HFFc6 (cell line): ENCODE results near the gene CEP41. TPM values are rescaled to one million over a fixed set of nuclear protein-coding genes. Genes with fewer than 3 reads are reported as not detected.

Source experiments
- DNase-seq: peaks from one replicate; pipeline ENCODE4 v3.0.0-alpha.2; 2018
- H3K27ac Mint-ChIP-seq: 2 replicates; pipeline ENCODE4 v1.8.0; 2020; ENCODE audit warnings: mild to moderate bottlenecking, mixed read lengths
- H3K27me3 Mint-ChIP-seq: 2 replicates; pipeline ENCODE4 v1.8.0; 2021; ENCODE audit warnings: mild to moderate bottlenecking, moderate library complexity, mixed read lengths; ENCODE audit not compliant: insufficient read depth
- H3K36me3 Mint-ChIP-seq: 2 replicates; pipeline ENCODE4 v1.8.0; 2021; ENCODE audit warnings: low read depth, mixed read lengths
- H3K4me1 Mint-ChIP-seq: 2 replicates; pipeline ENCODE4 v1.8.0; 2020; ENCODE audit warnings: low read depth, mixed read lengths
- H3K4me3 Mint-ChIP-seq: 2 replicates; pipeline ENCODE4 v1.8.0; 2020; ENCODE audit warnings: mild to moderate bottlenecking, moderate library complexity, mixed read lengths
- H3K9me3 Mint-ChIP-seq: 2 replicates; pipeline ENCODE4 v1.8.0; 2020; ENCODE audit warnings: mild to moderate bottlenecking, mixed read lengths
- total RNA-seq, 6 experiments: library from RNA; stranded (reverse); fragmentation: NEBNext Ultra II Directional; extraction: Animal tissue kit (Norgen Biotek cat#: 25700); gene quantifications; 2 replicates in 1 of 6; 3 replicates in 5 of 6; pipeline ENCODE4 v1.2.3, GENCODE V29; 2021
- TF ChIP-seq, protein P1 (sequence below): fragments of 200-600 bp; sonication (generic); IDR thresholded peaks from 2 replicates; pipeline ENCODE4 v1.5.0; 2021; ENCODE audit warnings: antibody characterized with exemption, mild to moderate bottlenecking

CEP41 gene
- total RNA-seq, 6 experiments from 2014 or later = 14.5 to 20.9 (median 17.8) TPM

DNA sequence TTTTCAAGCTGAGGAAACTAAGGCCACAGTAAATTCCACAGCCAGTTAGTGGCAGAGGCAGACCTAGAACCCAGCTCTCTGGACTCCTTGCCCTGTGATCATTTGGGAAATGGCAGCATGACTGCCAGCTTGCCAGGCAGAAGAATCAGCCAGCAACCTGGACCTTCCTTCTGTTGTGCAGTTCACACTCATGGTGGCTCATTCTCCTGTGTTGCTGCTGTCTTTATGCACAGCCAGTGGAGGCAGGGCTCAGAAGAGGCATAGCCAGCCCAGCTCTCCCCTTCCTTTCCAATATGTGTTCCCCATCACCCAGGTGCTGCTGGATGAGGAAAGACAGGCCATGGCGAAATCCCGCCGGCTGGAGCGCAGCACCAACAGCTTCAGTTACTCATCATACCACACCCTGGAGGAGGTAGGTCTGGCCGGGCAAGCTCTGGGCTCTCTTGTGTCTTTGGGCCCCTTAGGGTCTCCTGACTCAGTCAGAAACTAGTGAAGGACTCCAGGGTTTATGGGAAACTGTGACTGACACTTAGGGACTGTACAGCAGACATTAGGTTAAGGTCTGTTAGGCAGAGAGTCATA, 81.4 kb downstream of the CEP41 start:
- Mint-ChIP-seq H3K36me3 (peaks cover 23% of the 10 kb centered on the region), H3K27ac (no peak overlapping the region), H3K4me1 (peaks cover 56% of the 10 kb centered on the region), H3K4me3 (no peak overlapping the region), H3K27me3 (peaks cover 15% of the 10 kb centered on the region), H3K9me3 (peaks cover 30% of the 10 kb centered on the region)
- DNase-seq = no peak
- TF ChIP-seq, protein P1, sequence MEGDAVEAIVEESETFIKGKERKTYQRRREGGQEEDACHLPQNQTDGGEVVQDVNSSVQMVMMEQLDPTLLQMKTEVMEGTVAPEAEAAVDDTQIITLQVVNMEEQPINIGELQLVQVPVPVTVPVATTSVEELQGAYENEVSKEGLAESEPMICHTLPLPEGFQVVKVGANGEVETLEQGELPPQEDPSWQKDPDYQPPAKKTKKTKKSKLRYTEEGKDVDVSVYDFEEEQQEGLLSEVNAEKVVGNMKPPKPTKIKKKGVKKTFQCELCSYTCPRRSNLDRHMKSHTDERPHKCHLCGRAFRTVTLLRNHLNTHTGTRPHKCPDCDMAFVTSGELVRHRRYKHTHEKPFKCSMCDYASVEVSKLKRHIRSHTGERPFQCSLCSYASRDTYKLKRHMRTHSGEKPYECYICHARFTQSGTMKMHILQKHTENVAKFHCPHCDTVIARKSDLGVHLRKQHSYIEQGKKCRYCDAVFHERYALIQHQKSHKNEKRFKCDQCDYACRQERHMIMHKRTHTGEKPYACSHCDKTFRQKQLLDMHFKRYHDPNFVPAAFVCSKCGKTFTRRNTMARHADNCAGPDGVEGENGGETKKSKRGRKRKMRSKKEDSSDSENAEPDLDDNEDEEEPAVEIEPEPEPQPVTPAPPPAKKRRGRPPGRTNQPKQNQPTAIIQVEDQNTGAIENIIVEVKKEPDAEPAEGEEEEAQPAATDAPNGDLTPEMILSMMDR = no peak

DNA sequence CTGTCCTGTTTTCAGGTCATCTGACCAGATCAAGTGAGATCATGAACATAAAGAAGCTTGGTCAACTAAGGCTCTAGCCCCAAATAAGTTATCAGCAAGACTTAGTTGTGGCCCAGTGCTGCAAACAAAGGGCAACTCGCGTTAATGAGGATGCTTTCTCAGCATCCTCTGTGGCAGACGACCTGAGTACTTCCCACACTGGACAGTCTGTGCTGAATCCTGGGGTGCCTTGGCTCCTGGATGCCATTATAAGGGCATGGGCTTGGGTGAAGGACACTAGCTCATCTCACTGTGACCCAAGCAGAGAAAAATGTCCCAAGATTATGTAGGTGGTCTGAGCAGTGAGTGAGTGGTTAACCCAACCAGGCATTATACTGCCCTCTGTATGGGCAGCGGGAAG, 82.3 kb downstream of the CEP41 start:
- DNase-seq = no peak
- peaks cover 56% of the 10 kb centered on the region for H3K4me1 Mint-ChIP-seq

DNA sequence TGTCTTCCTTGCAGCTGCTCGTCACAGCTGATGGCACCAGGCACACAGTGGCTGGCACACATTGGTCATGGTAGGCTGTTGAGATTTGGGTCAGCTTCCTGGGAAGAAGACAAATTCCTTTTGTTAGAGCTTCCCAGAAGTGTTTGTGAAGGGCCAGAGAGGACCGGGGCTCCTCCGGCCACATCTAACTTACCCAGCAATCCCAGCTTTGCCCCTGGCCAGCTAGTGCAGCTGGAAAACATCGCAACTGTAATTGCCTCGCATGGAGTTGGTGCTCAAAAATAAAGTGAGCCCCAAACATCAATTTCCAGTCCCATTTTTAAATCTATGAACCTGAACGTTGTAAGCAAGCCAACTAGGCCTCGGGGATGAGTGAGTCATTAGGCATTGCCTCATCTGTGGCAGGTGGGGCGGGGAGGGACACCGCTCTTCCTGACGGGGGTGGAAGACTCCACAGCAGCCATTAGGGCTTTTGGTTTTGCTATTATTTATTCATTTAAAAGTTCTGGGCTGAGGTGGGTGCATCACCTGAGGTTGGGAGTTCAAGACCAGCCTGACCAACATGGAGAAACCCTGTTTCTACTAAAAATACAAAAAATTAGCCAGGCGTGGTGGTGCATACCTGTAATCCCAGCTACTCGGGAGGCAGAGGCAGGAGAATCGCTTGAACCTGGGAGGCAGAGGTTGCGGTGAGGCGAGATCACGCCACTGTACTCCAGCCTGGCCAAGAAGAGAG, 83.8 kb downstream of the CEP41 start:
- H3K36me3 Mint-ChIP-seq = peaks cover 23% of the 10 kb centered on the region

More for the DNA sequence above, 82.3 kb downstream of the CEP41 start:
- no peak overlapping the region for H3K27ac Mint-ChIP-seq
- peaks cover 15% of the 10 kb centered on the region for H3K27me3 Mint-ChIP-seq
- peaks cover 23% of the 10 kb centered on the region for H3K36me3 Mint-ChIP-seq
- peaks cover 30% of the 10 kb centered on the region for H3K9me3 Mint-ChIP-seq
- H3K4me3 Mint-ChIP-seq = no peak overlapping the region
- TF ChIP-seq, protein P1 = no peak

DNA sequence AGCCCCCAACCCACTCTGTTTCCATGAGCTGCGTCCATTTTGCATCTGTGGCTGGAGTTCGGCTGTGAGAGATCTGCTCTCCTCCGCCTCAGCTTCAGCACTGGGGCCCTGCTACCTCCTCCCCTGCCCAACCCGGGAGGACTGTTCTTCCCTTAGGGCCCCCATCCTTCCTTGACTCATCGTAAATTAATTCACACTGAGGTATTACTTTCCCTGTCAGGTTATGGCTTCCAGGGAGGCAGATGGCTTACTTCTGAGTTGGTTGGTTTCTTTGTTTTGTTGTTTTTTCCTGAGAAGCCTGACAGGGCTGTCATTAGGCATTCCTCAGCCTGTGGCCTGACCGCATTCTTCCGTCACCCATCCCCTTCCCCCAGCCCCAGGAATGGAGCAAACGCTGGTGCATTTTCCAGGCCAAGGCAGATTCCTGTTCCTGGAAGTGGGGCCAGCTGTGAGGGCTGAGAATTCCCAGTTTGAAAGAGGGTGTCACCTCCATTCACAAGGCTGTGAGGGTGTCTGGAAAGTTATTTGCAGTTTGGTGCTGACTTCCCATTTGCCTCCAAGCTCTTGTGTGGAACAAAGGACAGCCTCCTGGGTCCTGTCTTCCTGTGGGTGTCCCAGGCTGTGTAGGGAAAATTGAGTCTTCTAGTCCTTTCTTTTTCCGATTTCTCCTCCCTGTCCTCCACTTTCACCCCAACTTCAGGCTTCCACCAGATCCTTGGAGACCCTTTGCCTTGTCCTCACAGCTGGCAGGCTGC, 84.5 kb downstream of the CEP41 start:
- H3K27me3 Mint-ChIP-seq = peaks cover 18% of the 10 kb centered on the region
- peaks cover 68% of the 10 kb centered on the region for H3K4me1 Mint-ChIP-seq
- DNase-seq = peak; percentile 97
- peak overlapping the region; percentile 82 for H3K4me3 Mint-ChIP-seq
- peaks cover 21% of the 10 kb centered on the region for H3K36me3 Mint-ChIP-seq
- TF ChIP-seq, protein P1 = no peak
- peaks cover 28% of the 10 kb centered on the region for H3K9me3 Mint-ChIP-seq
- H3K27ac Mint-ChIP-seq = peak overlapping the region; percentile 98

More for the DNA sequence above, 83.8 kb downstream of the CEP41 start:
- H3K9me3 Mint-ChIP-seq = peaks cover 30% of the 10 kb centered on the region
- peaks cover 61% of the 10 kb centered on the region for H3K4me1 Mint-ChIP-seq
- TF ChIP-seq, protein P1 = no peak
- peak overlapping the region; percentile 82 for H3K4me3 Mint-ChIP-seq
- peak overlapping the region; percentile 98 for H3K27ac Mint-ChIP-seq
- peaks cover 18% of the 10 kb centered on the region for H3K27me3 Mint-ChIP-seq
- DNase-seq = peak; percentile 75

DNA sequence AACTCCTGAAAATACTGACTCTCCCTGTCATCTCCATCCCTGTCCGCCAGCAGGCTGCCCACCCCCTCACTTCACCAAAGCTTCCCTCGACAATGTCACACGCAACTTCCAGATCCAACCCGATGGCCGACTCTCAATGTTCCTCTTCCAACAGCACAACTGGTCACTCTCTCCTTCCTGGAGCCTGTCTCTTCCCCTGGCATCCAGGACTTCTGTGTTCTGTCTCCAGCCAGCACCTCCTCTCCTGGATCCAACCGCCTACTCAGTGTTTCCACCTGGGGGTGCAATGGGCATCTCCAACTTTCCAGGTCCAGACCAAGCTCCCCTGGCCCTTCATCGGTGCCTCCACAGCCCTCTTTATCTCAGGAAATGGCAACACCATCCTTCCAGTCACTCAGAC, 87.6 kb downstream of the CEP41 start:
- no peaks in the 10 kb centered on the region; the same call in 1 of the 2 replicates for H3K36me3 Mint-ChIP-seq
- TF ChIP-seq, protein P1 = 0 out of 2 replicates have a peak, but pooled peaks have one; percentile 5
- peak overlapping the region; percentile 4; the same call in 1 of the 2 replicates for H3K27ac Mint-ChIP-seq
- H3K4me3 Mint-ChIP-seq = peak overlapping the region; percentile 75; the same call in 1 of the 2 replicates
- no peak for DNase-seq
- H3K4me1 Mint-ChIP-seq = peaks cover 80% of the 10 kb centered on the region
- H3K27me3 Mint-ChIP-seq = peaks cover 20% of the 10 kb centered on the region
- H3K9me3 Mint-ChIP-seq = no peaks in the 10 kb centered on the region
